ENCODE data around the gene ARHGAP42.
"Not testable (repeated sequence)": the region's sequence is repeated elsewhere in the genome, so short reads cannot be mapped to it uniquely, and the experiment has no call there.

The ARHGAP42 gene

DNA sequence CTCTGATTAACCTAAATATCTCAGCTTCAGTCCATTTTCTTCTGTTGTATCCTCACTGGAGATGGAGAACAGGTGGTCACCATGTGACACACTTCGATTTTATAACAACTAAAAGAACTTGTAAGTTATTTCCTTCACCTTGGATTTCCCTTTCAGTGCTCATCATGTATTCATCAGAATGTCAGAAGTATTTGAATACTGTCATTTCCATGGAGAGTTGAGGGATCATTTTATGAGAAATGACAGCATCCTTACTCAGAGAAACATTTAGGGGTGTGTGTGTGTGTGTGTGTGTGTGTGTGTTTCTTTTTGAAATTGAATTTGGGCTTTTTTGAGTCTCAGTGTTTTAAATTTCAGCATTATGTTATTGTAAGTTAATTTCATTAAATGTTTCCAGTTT lies 205.8 kb downstream of the ARHGAP42 start:
- H3K27me3 ChIP-seq (ENCODE audit: control insufficient read depth in 5 of 5, insufficient read depth in 4 of 5, low read length in 5 of 5), result no peaks in the 10 kb centered on the region
- H3K9me3 ChIP-seq (ENCODE audit: control insufficient read depth in 5 of 5, low read length in 5 of 5), result no peaks in the 10 kb centered on the region
- H3K4me3 ChIP-seq (ENCODE audit: low read depth in 1 of 5, low read length in 5 of 5), result no peak overlapping the region
- no peaks in the 10 kb centered on the region for H3K4me1 ChIP-seq (ENCODE audit: control insufficient read depth in 5 of 5, insufficient read depth in 5 of 5, low read length in 5 of 5)
- no peaks in the 10 kb centered on the region for H3K36me3 ChIP-seq (ENCODE audit: control insufficient read depth in 5 of 5, insufficient read depth in 5 of 5, low read length in 5 of 5)
- H3K27ac ChIP-seq (ENCODE audit: low read depth, low read length), result no peak overlapping the region
- no peak overlapping the region for H3K9ac ChIP-seq (ENCODE audit: low read length in 5 of 5)

- H3K27ac ChIP-seq (ENCODE audit: low read depth, low read length), result no peak overlapping the region
- no peaks in the 10 kb centered on the region for H3K4me1 ChIP-seq (ENCODE audit: control insufficient read depth in 5 of 5, insufficient read depth in 5 of 5, low read length in 5 of 5)
- H3K9me3 ChIP-seq (ENCODE audit: control insufficient read depth in 5 of 5, low read length in 5 of 5), result no peaks in the 10 kb centered on the region
- no peak overlapping the region for H3K9ac ChIP-seq (ENCODE audit: low read length in 5 of 5)
- no peaks in the 10 kb centered on the region for H3K36me3 ChIP-seq (ENCODE audit: control insufficient read depth in 5 of 5, insufficient read depth in 5 of 5, low read length in 5 of 5)
- H3K4me3 ChIP-seq (ENCODE audit: low read depth in 1 of 5, low read length in 5 of 5), result no peak overlapping the region
- no peaks in the 10 kb centered on the region for H3K27me3 ChIP-seq (ENCODE audit: control insufficient read depth in 5 of 5, insufficient read depth in 4 of 5, low read length in 5 of 5)
Observed at GRCh38 chr11:100895449-100895848, 208.4 kb downstream of the ARHGAP42 start.

DNA sequence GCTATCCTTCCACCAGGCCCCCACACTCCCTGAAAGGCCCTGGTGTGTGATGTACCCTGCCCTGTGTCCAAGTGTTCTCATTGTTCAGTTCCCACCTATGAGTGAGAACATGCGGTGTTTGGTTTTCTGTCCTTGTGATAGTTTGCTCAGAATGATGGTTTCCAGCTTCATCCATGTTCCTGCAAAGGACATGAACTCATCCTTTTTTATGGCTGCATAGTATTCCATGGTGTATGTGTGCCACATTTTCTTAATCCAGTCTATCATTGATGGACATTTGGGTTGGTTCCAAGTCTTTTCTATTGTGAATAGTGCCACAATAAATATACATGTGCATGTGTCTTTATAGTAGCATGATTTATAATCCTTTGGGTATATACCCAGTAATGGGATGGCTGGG lies 208.9 kb downstream of the ARHGAP42 start:
- not testable (repeated sequence) for H3K36me3 ChIP-seq (ENCODE audit: control insufficient read depth in 5 of 5, insufficient read depth in 5 of 5, low read length in 5 of 5); H3K27me3 ChIP-seq (ENCODE audit: control insufficient read depth in 5 of 5, insufficient read depth in 4 of 5, low read length in 5 of 5); H3K27ac ChIP-seq (ENCODE audit: low read depth, low read length); H3K4me3 ChIP-seq (ENCODE audit: low read depth in 1 of 5, low read length in 5 of 5); H3K9me3 ChIP-seq (ENCODE audit: control insufficient read depth in 5 of 5, low read length in 5 of 5); H3K9ac ChIP-seq (ENCODE audit: low read length in 5 of 5); H3K4me1 ChIP-seq (ENCODE audit: control insufficient read depth in 5 of 5, insufficient read depth in 5 of 5, low read length in 5 of 5)

GRCh38 chr11:100901471-100901870 lies 214.4 kb downstream of the ARHGAP42 start:
- not testable (repeated sequence) for H3K9ac ChIP-seq (ENCODE audit: low read length in 5 of 5)

GRCh38 chr11:100902454-100903141 lies 215.5 kb downstream of the ARHGAP42 start:
- peaks cover 0 to 19% (median 11%) of the 10 kb centered on the region in 5 donors for H3K4me1 ChIP-seq (ENCODE audit: control insufficient read depth in 5 of 5, insufficient read depth in 5 of 5, low read length in 5 of 5)
- H3K27ac ChIP-seq (ENCODE audit: low read depth, low read length), result no peak overlapping the region
- H3K27me3 ChIP-seq (ENCODE audit: control insufficient read depth in 5 of 5, insufficient read depth in 4 of 5, low read length in 5 of 5), result no peaks in the 10 kb centered on the region
- no peaks in the 10 kb centered on the region for H3K9me3 ChIP-seq (ENCODE audit: control insufficient read depth in 5 of 5, low read length in 5 of 5)
- no peaks in the 10 kb centered on the region for H3K36me3 ChIP-seq (ENCODE audit: control insufficient read depth in 5 of 5, insufficient read depth in 5 of 5, low read length in 5 of 5)
- no peak overlapping the region for H3K9ac ChIP-seq (ENCODE audit: low read length in 5 of 5)
- H3K4me3 ChIP-seq (ENCODE audit: low read depth in 1 of 5, low read length in 5 of 5), result no peak overlapping the region

More at GRCh38 chr11:100901471-100901870, 214.4 kb downstream of the ARHGAP42 start:
- H3K4me3 ChIP-seq (ENCODE audit: low read depth in 1 of 5, low read length in 5 of 5); H3K36me3 ChIP-seq (ENCODE audit: control insufficient read depth in 5 of 5, insufficient read depth in 5 of 5, low read length in 5 of 5); H3K27me3 ChIP-seq (ENCODE audit: control insufficient read depth in 5 of 5, insufficient read depth in 4 of 5, low read length in 5 of 5); H3K27ac ChIP-seq (ENCODE audit: low read depth, low read length); H3K9me3 ChIP-seq (ENCODE audit: control insufficient read depth in 5 of 5, low read length in 5 of 5): not testable (repeated sequence)
- H3K4me1 ChIP-seq (ENCODE audit: control insufficient read depth in 5 of 5, insufficient read depth in 5 of 5, low read length in 5 of 5), result peaks cover 0 to 14% (median 11%) of the 10 kb centered on the region in 5 donors

GRCh38 chr11:100903284-100903683 lies 216.2 kb downstream of the ARHGAP42 start:
- Histone ChIP-seq H3K27me3 (ENCODE audit: control insufficient read depth in 5 of 5, insufficient read depth in 4 of 5, low read length in 5 of 5) (no peaks in the 10 kb centered on the region), H3K4me3 (ENCODE audit: low read depth in 1 of 5, low read length in 5 of 5) (no peak overlapping the region), H3K27ac (ENCODE audit: low read depth, low read length) (no peak overlapping the region), H3K9ac (ENCODE audit: low read length in 5 of 5) (no peak overlapping the region), H3K9me3 (ENCODE audit: control insufficient read depth in 5 of 5, low read length in 5 of 5) (no peaks in the 10 kb centered on the region), H3K36me3 (ENCODE audit: control insufficient read depth in 5 of 5, insufficient read depth in 5 of 5, low read length in 5 of 5) (no peaks in the 10 kb centered on the region), H3K4me1 (ENCODE audit: control insufficient read depth in 5 of 5, insufficient read depth in 5 of 5, low read length in 5 of 5) (peaks cover 0 to 19% (median 11%) of the 10 kb centered on the region in 5 donors)

- Histone ChIP-seq H3K4me1 (ENCODE audit: control insufficient read depth in 5 of 5, insufficient read depth in 5 of 5, low read length in 5 of 5) (peaks cover 0 to 19% (median 11%) of the 10 kb centered on the region in 5 donors), H3K27me3 (ENCODE audit: control insufficient read depth in 5 of 5, insufficient read depth in 4 of 5, low read length in 5 of 5) (no peaks in the 10 kb centered on the region), H3K27ac (ENCODE audit: low read depth, low read length) (peak overlapping the region; percentile 15), H3K36me3 (ENCODE audit: control insufficient read depth in 5 of 5, insufficient read depth in 5 of 5, low read length in 5 of 5) (no peaks in the 10 kb centered on the region), H3K9me3 (ENCODE audit: control insufficient read depth in 5 of 5, low read length in 5 of 5) (no peaks in the 10 kb centered on the region), H3K9ac (ENCODE audit: low read length in 5 of 5) (peak overlapping the region in 1 of 5 donors; percentile 20), H3K4me3 (ENCODE audit: low read depth in 1 of 5, low read length in 5 of 5) (no peak overlapping the region)
Observed at GRCh38 chr11:100905684-100906083, 218.6 kb downstream of the ARHGAP42 start.

- Histone ChIP-seq H3K9me3 (ENCODE audit: control insufficient read depth in 5 of 5, low read length in 5 of 5) (no peaks in the 10 kb centered on the region), H3K9ac (ENCODE audit: low read length in 5 of 5) (no peak overlapping the region), H3K27ac (ENCODE audit: low read depth, low read length) (no peak overlapping the region), H3K27me3 (ENCODE audit: control insufficient read depth in 5 of 5, insufficient read depth in 4 of 5, low read length in 5 of 5) (no peaks in the 10 kb centered on the region), H3K4me3 (ENCODE audit: low read depth in 1 of 5, low read length in 5 of 5) (no peak overlapping the region), H3K4me1 (ENCODE audit: control insufficient read depth in 5 of 5, insufficient read depth in 5 of 5, low read length in 5 of 5) (peaks cover 0 to 13% (median 5%) of the 10 kb centered on the region in 5 donors), H3K36me3 (ENCODE audit: control insufficient read depth in 5 of 5, insufficient read depth in 5 of 5, low read length in 5 of 5) (no peaks in the 10 kb centered on the region)
Observed at GRCh38 chr11:100908746-100909145, 221.7 kb downstream of the ARHGAP42 start.

DNA sequence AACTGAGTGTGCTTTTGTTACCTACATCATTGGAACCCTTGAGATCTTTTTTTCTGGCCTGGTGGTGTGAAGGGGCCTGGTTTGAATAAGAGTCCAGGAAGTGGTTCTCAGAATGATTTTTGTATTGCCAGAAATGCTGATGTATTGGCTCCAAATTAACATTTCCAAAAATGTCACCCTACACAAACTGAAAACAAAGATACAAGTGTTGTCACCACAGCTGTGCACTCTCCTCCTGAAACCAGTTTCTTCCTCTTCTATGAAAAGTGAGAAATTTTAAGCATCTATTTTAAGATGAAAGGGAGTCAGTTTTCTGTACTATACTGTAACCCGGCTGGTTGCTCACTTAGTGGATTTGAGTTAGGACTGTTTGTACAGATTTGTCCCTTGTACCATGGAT lies 223.7 kb downstream of the ARHGAP42 start:
- H3K9ac ChIP-seq (ENCODE audit: low read length in 5 of 5), result no peak overlapping the region
- peaks cover 0 to 11% (median 3%) of the 10 kb centered on the region in 5 donors for H3K4me1 ChIP-seq (ENCODE audit: control insufficient read depth in 5 of 5, insufficient read depth in 5 of 5, low read length in 5 of 5)
- no peaks in the 10 kb centered on the region for H3K27me3 ChIP-seq (ENCODE audit: control insufficient read depth in 5 of 5, insufficient read depth in 4 of 5, low read length in 5 of 5)
- H3K36me3 ChIP-seq (ENCODE audit: control insufficient read depth in 5 of 5, insufficient read depth in 5 of 5, low read length in 5 of 5), result no peaks in the 10 kb centered on the region
- H3K9me3 ChIP-seq (ENCODE audit: control insufficient read depth in 5 of 5, low read length in 5 of 5), result no peaks in the 10 kb centered on the region
- H3K4me3 ChIP-seq (ENCODE audit: low read depth in 1 of 5, low read length in 5 of 5), result no peak overlapping the region
- no peak overlapping the region for H3K27ac ChIP-seq (ENCODE audit: low read depth, low read length)

DNA sequence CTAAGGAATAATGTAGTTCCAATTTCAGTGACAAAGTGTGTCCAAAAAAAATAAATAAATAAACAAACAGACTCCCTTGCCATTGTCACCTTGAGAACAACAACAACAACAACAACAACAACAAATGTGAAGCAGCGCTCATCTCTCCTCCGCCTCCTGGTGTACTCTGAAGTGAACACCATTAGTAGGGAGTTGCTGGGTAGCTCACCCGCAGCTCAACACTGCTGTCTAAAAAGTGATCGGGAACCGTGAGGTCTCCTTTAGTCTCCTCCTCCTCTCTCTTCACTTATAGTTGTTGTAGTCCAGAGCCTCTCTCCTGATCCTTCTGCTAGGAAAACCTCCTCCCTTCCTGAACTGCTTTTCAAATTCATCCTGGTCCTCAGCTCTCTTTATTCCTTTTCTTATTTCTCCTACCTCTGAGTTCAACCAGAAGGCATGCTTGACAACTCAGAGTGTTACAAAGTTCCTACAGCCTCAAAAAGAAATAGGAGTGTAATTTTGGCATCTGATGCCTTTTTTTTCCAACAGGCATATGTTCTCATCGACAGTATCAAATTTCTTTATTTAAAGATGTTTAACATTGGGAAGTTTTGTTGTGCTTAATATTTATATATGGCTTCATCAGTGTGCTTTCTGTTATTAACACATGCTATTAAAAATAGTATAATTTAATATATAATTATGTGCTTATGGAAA lies 227.5 kb downstream of the ARHGAP42 start:
- Histone ChIP-seq H3K4me1 (ENCODE audit: control insufficient read depth in 5 of 5, insufficient read depth in 5 of 5, low read length in 5 of 5) (peaks cover 0 to 18% (median 7%) of the 10 kb centered on the region in 5 donors), H3K27me3 (ENCODE audit: control insufficient read depth in 5 of 5, insufficient read depth in 4 of 5, low read length in 5 of 5) (no peaks in the 10 kb centered on the region), H3K4me3 (ENCODE audit: low read depth in 1 of 5, low read length in 5 of 5) (no peak overlapping the region), H3K27ac (ENCODE audit: low read depth, low read length) (no peak overlapping the region), H3K36me3 (ENCODE audit: control insufficient read depth in 5 of 5, insufficient read depth in 5 of 5, low read length in 5 of 5) (no peaks in the 10 kb centered on the region), H3K9ac (ENCODE audit: low read length in 5 of 5) (no peak overlapping the region), H3K9me3 (ENCODE audit: control insufficient read depth in 5 of 5, low read length in 5 of 5) (no peaks in the 10 kb centered on the region)
